Astrocyte (in vitro differentiated cells and primary cell): ENCODE results near the gene ATP8A1. TPM values are rescaled to one million over a fixed set of nuclear protein-coding genes. Genes with fewer than 3 reads are reported as not detected.

Source experiments
- DNase-seq: peaks from one replicate; pipeline ENCODE4 v3.0.0-alpha.2; 2010; ENCODE audit warnings: low read depth
- FAIRE-seq: peaks from 2 replicates; lab custom pipeline; 2011; peaks lifted over from hg19 to GRCh38; lab: Jason Lieb, UNC
- H2AFZ ChIP-seq: 2 replicates; pipeline ENCODE4 v1.6.0; 2012; ENCODE audit warnings: low read depth, low read length, inconsistent platforms
- H3K27ac ChIP-seq: 2 replicates; pipeline ENCODE4 v1.5.1; 2011; ENCODE audit warnings: low read depth, low read length, inconsistent platforms
- H3K27me3 ChIP-seq: 2 replicates; pipeline ENCODE4 v1.6.0; 2011; ENCODE audit warnings: low read length, inconsistent platforms; ENCODE audit not compliant: insufficient read depth
- H3K36me3 ChIP-seq: 2 replicates; pipeline ENCODE4 v1.5.1; 2011; ENCODE audit warnings: low read length, inconsistent platforms; ENCODE audit not compliant: insufficient read depth
- H3K4me1 ChIP-seq: 2 replicates; pipeline ENCODE4 v1.5.1; 2011; ENCODE audit warnings: low read length, inconsistent platforms; ENCODE audit not compliant: insufficient read depth
- H3K4me2 ChIP-seq: 2 replicates; pipeline ENCODE4 v1.6.0; 2012; ENCODE audit warnings: low read length, inconsistent platforms
- H3K4me3 ChIP-seq: 2 replicates; pipeline ENCODE4 v1.5.1; 2011; ENCODE audit warnings: low read depth, mild to moderate bottlenecking, low read length, inconsistent platforms; ENCODE audit not compliant: insufficient read depth
- H3K79me2 ChIP-seq: 2 replicates; pipeline ENCODE4 v1.6.0; 2012; ENCODE audit warnings: mild to moderate bottlenecking, low read length, inconsistent platforms; ENCODE audit not compliant: insufficient read depth
- H3K9ac ChIP-seq: 2 replicates; pipeline ENCODE4 v1.6.0; 2012; ENCODE audit warnings: mild to moderate bottlenecking, low read length, inconsistent platforms
- H3K9me3 ChIP-seq: 2 replicates; pipeline ENCODE4 v1.5.1; 2012; ENCODE audit warnings: low read depth, mild to moderate bottlenecking, low read length, inconsistent platforms; ENCODE audit not compliant: insufficient read depth
- H4K20me1 ChIP-seq: 2 replicates; pipeline ENCODE4 v1.6.0; 2012; ENCODE audit warnings: low read length, inconsistent platforms; ENCODE audit not compliant: insufficient read depth
- H3K27ac Mint-ChIP-seq: one replicate; pipeline ENCODE4 v1.8.0; 2021; ENCODE audit warnings: mild to moderate bottlenecking, mixed read lengths; ENCODE audit not compliant: unreplicated experiment
- H3K27me3 Mint-ChIP-seq: one replicate; pipeline ENCODE4 v1.8.0; 2021; ENCODE audit warnings: low read depth, mixed read lengths; ENCODE audit not compliant: unreplicated experiment
- H3K36me3 Mint-ChIP-seq: one replicate; pipeline ENCODE4 v1.8.0; 2021; ENCODE audit warnings: low read depth, mixed read lengths; ENCODE audit not compliant: unreplicated experiment
- H3K4me1 Mint-ChIP-seq: one replicate; pipeline ENCODE4 v1.8.0; 2021; ENCODE audit warnings: low read depth, mixed read lengths; ENCODE audit not compliant: unreplicated experiment
- H3K4me3 Mint-ChIP-seq: one replicate; pipeline ENCODE4 v1.8.0; 2021; ENCODE audit warnings: mild to moderate bottlenecking, moderate library complexity, mixed read lengths; ENCODE audit not compliant: unreplicated experiment
- H3K9me3 Mint-ChIP-seq: one replicate; pipeline ENCODE4 v1.8.0; 2021; ENCODE audit warnings: mild to moderate bottlenecking, mixed read lengths; ENCODE audit not compliant: unreplicated experiment
- CTCF ChIP-seq: IDR thresholded peaks from 2 replicates; pipeline ENCODE4 v1.5.1; 2011; ENCODE audit warnings: low read depth, mild to moderate bottlenecking, inconsistent platforms, low read length, moderate library complexity; ENCODE audit not compliant: insufficient read depth
- EZH2 ChIP-seq: IDR thresholded peaks from 2 replicates; pipeline ENCODE4 v1.6.1; 2012; ENCODE audit warnings: mild to moderate bottlenecking, low read length, inconsistent platforms; ENCODE audit not compliant: insufficient read depth
- total RNA-seq: library from RNA; stranded (reverse); gene quantifications from 2 replicates; pipeline ENCODE4 v1.2.1, GENCODE V29; 2021

ATP8A1 gene
- total RNA-seq, 1 donor from 2014 or later = 2.9 TPM

DNA sequence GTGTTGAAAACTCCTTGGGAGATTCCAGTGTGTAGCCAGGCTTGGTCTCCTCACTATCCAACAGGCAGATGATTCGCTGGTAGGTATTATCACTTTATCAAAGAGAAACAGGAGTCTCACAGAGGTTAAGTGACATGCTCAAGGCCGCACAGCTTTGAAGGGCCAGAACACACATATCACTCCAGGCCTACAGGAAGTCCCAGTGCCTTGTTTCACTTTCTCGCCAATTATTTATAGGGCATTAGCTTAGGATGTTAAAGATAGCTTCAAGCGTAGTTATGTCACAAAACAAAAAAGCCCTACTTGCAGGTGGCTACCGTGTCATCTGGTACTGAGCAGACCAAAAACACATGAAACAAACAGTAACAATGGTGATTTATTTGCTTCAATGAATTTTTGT is 13.2 kb downstream of the ATP8A1 start:
- H3K9ac ChIP-seq = no peak overlapping the region
- Mint-ChIP-seq H3K36me3 (no peaks in the 10 kb centered on the region), H3K27ac (no peak overlapping the region), H3K4me3 (no peak overlapping the region), H3K4me1 (peaks cover 2% of the 10 kb centered on the region), H3K27me3 (no peaks in the 10 kb centered on the region), H3K9me3 (no peaks in the 10 kb centered on the region)
- no peaks in the 10 kb centered on the region for H3K9me3 ChIP-seq
- no peak overlapping the region for H2AFZ ChIP-seq
- TF ChIP-seq EZH2 = no peak
- TF ChIP-seq CTCF = no peak
- DNase-seq (no peak), FAIRE-seq (no peak)
- H3K4me3 ChIP-seq = no peak overlapping the region
- H3K79me2 ChIP-seq = no peaks in the 10 kb centered on the region
- no peaks in the 10 kb centered on the region for H3K4me1 ChIP-seq
- no peak overlapping the region for H3K27ac ChIP-seq
- no peaks in the 10 kb centered on the region for H3K36me3 ChIP-seq
- H4K20me1 ChIP-seq = no peaks in the 10 kb centered on the region
- no peaks in the 10 kb centered on the region for H3K27me3 ChIP-seq
- no peak overlapping the region for H3K4me2 ChIP-seq

GRCh38 chr4:42642845-42643615 is 13.9 kb downstream of the ATP8A1 start:
- FAIRE-seq (no peak), DNase-seq (no peak)
- Histone ChIP-seq H3K79me2 (no peaks in the 10 kb centered on the region), H3K27ac (no peak overlapping the region), H3K36me3 (no peaks in the 10 kb centered on the region), H2AFZ (no peak overlapping the region), H3K27me3 (no peaks in the 10 kb centered on the region), H4K20me1 (no peaks in the 10 kb centered on the region), H3K4me3 (no peak overlapping the region), H3K9ac (no peak overlapping the region), H3K9me3 (no peaks in the 10 kb centered on the region), H3K4me1 (no peaks in the 10 kb centered on the region), H3K4me2 (no peak overlapping the region)
- Mint-ChIP-seq H3K9me3 (no peaks in the 10 kb centered on the region), H3K27ac (no peak overlapping the region), H3K36me3 (no peaks in the 10 kb centered on the region), H3K4me3 (no peak overlapping the region), H3K27me3 (no peaks in the 10 kb centered on the region), H3K4me1 (peaks cover 2% of the 10 kb centered on the region)
- TF ChIP-seq CTCF (no peak), EZH2 (no peak)
